GM18519 (cell line): ENCODE results near the gene ALDH3B2.
"Not testable (repeated sequence)": the region's sequence is repeated elsewhere in the genome, so short reads cannot be mapped to it uniquely, and the experiment has no call there.

ENCODE experiments used
- ATAC-seq: cut with Tn5 transposase; IDR thresholded peaks from one replicate; pipeline ENCODE4 v1.9.1; 2021; ENCODE audit warnings: mild to moderate bottlenecking, moderate library complexity; ENCODE audit not compliant: unreplicated experiment, low FRiP score

Gene ALDH3B2

GRCh38 chr11:67674442-67674871 is at the start of gene ALDH3B2:
TSS of gene ALDH3B2 (minus strand) at chr11:67674623. CDS start at chr11:67666935, 7,688 bp downstream.
- no peak for ATAC-seq

- not testable (repeated sequence) for ATAC-seq
Measured at GRCh38 chr11:67723036-67723435, 48.6 kb upstream of the ALDH3B2 start.

- ATAC-seq, result not testable (repeated sequence)
Measured at GRCh38 chr11:67716226-67716625, 41.8 kb upstream of the ALDH3B2 start.

- ATAC-seq, result not testable (repeated sequence)
Measured at GRCh38 chr11:67715801-67716200, 41.4 kb upstream of the ALDH3B2 start.

- ATAC-seq, result not testable (repeated sequence)
Measured at GRCh38 chr11:67713892-67714509, 39.6 kb upstream of the ALDH3B2 start.

GRCh38 chr11:67711676-67712075 is 37.3 kb upstream of the ALDH3B2 start:
- ATAC-seq, result not testable (repeated sequence)

- not testable (repeated sequence) for ATAC-seq
Measured at GRCh38 chr11:67711212-67711611, 36.8 kb upstream of the ALDH3B2 start.

- ATAC-seq, result not testable (repeated sequence)
Measured at GRCh38 chr11:67709806-67710205, 35.4 kb upstream of the ALDH3B2 start.

GRCh38 chr11:67705264-67705663 is 30.8 kb upstream of the ALDH3B2 start:
- ATAC-seq, result no peak

- ATAC-seq, result no peak
Measured at GRCh38 chr11:67704524-67704923, 30.1 kb upstream of the ALDH3B2 start.

- not testable (repeated sequence) for ATAC-seq
Measured at GRCh38 chr11:67703709-67704108, 29.3 kb upstream of the ALDH3B2 start.

- ATAC-seq, result no peak
Measured at GRCh38 chr11:67700548-67701262, 26.3 kb upstream of the ALDH3B2 start.

GRCh38 chr11:67700141-67700540 is 25.7 kb upstream of the ALDH3B2 start:
- ATAC-seq, result no peak

- no peak for ATAC-seq
Measured at GRCh38 chr11:67699521-67699920, 25.1 kb upstream of the ALDH3B2 start.

GRCh38 chr11:67698247-67698646 is 23.8 kb upstream of the ALDH3B2 start:
- ATAC-seq, result no peak

- no peak for ATAC-seq
Measured at GRCh38 chr11:67697846-67698245, 23.4 kb upstream of the ALDH3B2 start.

GRCh38 chr11:67696998-67697397 is 22.6 kb upstream of the ALDH3B2 start:
- ATAC-seq, result no peak

- no peak for ATAC-seq
Measured at GRCh38 chr11:67695606-67696005, 21.2 kb upstream of the ALDH3B2 start.

- no peak for ATAC-seq
Measured at GRCh38 chr11:67694875-67695555, 20.6 kb upstream of the ALDH3B2 start.

- no peak for ATAC-seq
Measured at GRCh38 chr11:67691149-67691548, 16.7 kb upstream of the ALDH3B2 start.

- ATAC-seq, result no peak
Measured at GRCh38 chr11:67689178-67689577, 14.8 kb upstream of the ALDH3B2 start.
